HG03159 (cell line): ENCODE data around the gene FAM199X.
"Not testable (repeated sequence)": the region's sequence is repeated elsewhere in the genome, so short reads cannot be mapped to it uniquely, and the experiment has no call there.

Source experiments
- ATAC-seq: cut with Tn5 transposase; IDR thresholded peaks from one replicate; pipeline ENCODE4 v1.9.1; 2021; ENCODE audit warnings: mild to moderate bottlenecking, moderate library complexity; ENCODE audit not compliant: unreplicated experiment

The FAM199X gene

DNA sequence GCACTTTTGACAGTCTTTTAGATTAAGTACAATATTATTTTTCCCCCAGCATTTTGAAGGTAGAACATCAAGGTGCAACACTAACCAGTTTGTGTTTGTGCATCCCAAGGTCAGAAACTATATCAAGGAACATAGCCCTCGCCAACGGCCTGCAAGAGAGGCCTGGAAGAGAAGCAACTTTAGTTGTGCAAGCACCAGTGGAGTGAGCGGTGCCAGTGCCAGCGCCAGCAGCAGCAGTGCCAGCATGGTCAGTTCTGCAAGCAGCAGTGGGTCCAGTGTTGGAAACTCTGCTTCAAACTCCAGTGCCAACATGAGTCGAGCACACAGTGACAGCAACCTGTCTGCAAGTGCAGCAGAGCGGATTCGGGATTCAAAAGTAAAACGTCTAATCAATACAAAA is 21.7 kb downstream of the FAM199X start:
- ATAC-seq, result no peak

GRCh38 chrX:104189837-104190236 is 23.6 kb downstream of the FAM199X start:
- ATAC-seq, result no peak

DNA sequence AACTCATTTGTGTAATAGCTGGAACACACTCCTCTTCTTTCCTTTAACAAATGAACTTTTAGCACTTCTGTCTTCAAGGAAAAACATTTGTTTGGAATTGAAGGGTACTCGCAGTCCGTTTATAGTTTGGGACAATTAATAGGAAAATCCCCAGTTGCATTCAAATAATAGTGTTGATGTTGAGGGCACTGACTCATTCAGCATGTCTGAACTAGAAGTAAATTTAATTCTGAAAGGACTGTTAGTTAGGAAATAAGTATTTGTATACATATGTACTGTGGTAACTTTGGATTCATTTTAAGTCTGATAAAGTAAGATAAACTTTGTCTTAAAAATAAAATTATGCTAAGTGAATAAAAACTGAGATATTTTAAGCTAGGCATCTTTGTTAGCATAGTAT is 27.2 kb downstream of the FAM199X start:
- ATAC-seq, result no peak

GRCh38 chrX:104195013-104195412 is 28.8 kb downstream of the FAM199X start:
- ATAC-seq, result no peak

GRCh38 chrX:104195489-104196084 is 29.3 kb downstream of the FAM199X start:
- peak; percentile 83 for ATAC-seq

- no peak for ATAC-seq
Observed at GRCh38 chrX:104205548-104205947, 39.3 kb downstream of the FAM199X start.

DNA sequence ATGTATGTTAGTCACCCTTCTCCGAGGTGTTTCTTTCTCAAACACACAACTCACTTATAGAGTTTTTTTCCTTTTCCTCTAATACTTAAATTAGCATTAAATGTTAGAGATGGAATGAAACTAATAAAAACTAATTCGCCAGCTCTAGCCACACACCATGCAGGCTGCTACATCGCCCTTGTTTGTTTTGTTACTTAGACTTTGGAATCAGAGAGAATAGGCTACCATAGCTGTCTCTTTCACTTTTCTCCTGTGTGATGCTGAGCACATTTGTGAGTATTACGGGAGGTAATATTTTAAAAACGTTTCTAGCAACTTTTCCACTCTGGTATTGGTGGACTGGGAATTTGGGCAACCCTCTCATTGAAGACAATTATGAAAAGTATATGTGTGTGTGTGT is 44.9 kb downstream of the FAM199X start:
- ATAC-seq, result no peak

GRCh38 chrX:104230060-104230459 is 63.8 kb downstream of the FAM199X start:
- not testable (repeated sequence) for ATAC-seq
